Measurements from ENCODE around the gene TPRKB. TPM values are rescaled to one million over a fixed set of nuclear protein-coding genes. Genes with fewer than 3 reads are reported as not detected.

Gene TPRKB
- polyA plus RNA-seq, 1 donor (not counting 4 experiments of a cell fraction or from before 2014, with no cell fraction given) = 58.4 TPM

DNA sequence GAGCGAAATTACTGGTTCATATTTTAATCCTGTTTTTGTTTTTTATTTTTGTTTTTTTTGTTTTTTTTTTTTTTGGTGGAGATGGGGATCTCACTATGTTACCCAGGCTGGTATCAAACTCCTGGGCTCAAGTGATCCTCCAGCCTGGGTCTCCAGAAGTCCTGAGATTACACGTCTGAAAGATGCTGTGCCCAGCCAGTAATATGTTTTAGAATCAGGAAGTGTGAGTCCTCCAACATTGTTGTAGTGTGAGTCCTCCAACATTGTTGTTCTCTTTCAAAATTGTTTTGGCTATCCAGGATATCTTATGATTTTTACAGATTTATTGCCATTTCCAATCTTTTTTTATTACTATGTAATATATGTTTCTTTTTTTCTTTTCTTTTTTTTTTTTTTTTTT, 23.1 kb downstream of the TPRKB start:
- H3K36me3 ChIP-seq (ENCODE audit: control insufficient read depth in 2 of 2, extremely low read depth in 1 of 2, insufficient read depth in 2 of 2, low read length in 2 of 2) = no peaks in the 10 kb centered on the region
- DNase-seq (ENCODE audit: low read depth, low spot score) (no peak), FAIRE-seq (no peak)
- H3K9ac ChIP-seq (ENCODE audit: control insufficient read depth, extremely low read depth, insufficient read depth, low read length) = no peak overlapping the region
- H3K9me3 ChIP-seq (ENCODE audit: control insufficient read depth, low read depth, low read length) = no peaks in the 10 kb centered on the region
- H4K20me1 ChIP-seq (ENCODE audit: control insufficient read depth, extremely low read depth, insufficient read depth, low read length) = no peaks in the 10 kb centered on the region
- dilution Hi-C loops (cut with MboI; ENCODE audit: extremely low pct_ligation_motif_present, low sequenced_read_pairs) = no loop called here
- H3K79me2 ChIP-seq (ENCODE audit: control insufficient read depth, insufficient read depth, low read length) = no peaks in the 10 kb centered on the region
- no peak overlapping the region for H2AFZ ChIP-seq (ENCODE audit: control insufficient read depth, low read length)
- no peaks in the 10 kb centered on the region for H3K9me1 ChIP-seq (ENCODE audit: control insufficient read depth, extremely low read depth, insufficient read depth, low read length)
- H3K4me1 ChIP-seq (ENCODE audit: control insufficient read depth, extremely low read depth, insufficient read depth, low read length) = no peaks in the 10 kb centered on the region
- no peak overlapping the region for H3K27ac ChIP-seq (ENCODE audit: control insufficient read depth, insufficient read depth, low read length)
- no peak for TF ChIP-seq EZH2 (IDR thresholded peaks at IDR 0.05; ENCODE audit: low read length)
- TF ChIP-seq, protein P1, sequence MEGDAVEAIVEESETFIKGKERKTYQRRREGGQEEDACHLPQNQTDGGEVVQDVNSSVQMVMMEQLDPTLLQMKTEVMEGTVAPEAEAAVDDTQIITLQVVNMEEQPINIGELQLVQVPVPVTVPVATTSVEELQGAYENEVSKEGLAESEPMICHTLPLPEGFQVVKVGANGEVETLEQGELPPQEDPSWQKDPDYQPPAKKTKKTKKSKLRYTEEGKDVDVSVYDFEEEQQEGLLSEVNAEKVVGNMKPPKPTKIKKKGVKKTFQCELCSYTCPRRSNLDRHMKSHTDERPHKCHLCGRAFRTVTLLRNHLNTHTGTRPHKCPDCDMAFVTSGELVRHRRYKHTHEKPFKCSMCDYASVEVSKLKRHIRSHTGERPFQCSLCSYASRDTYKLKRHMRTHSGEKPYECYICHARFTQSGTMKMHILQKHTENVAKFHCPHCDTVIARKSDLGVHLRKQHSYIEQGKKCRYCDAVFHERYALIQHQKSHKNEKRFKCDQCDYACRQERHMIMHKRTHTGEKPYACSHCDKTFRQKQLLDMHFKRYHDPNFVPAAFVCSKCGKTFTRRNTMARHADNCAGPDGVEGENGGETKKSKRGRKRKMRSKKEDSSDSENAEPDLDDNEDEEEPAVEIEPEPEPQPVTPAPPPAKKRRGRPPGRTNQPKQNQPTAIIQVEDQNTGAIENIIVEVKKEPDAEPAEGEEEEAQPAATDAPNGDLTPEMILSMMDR (optimal IDR thresholded peaks at IDR 0.05 in 1 of 3, IDR thresholded peaks at IDR 0.05 in 1 of 3, conservative IDR thresholded peaks at IDR 0.05 in 1 of 3; ENCODE audit: extremely low read depth in 1 of 3, insufficient read depth in 2 of 3, low read length in 3 of 3) = no peak
- H3K27me3 ChIP-seq (ENCODE audit: control insufficient read depth, extremely low read depth, insufficient read depth, low read length) = peaks cover 10% of the 10 kb centered on the region
- H3K4me3 ChIP-seq (ENCODE audit: control insufficient read depth in 2 of 3, extremely low read depth in 1 of 3, insufficient read depth in 2 of 3, low read depth in 1 of 3, low read length in 3 of 3) = no peak overlapping the region
- no peak overlapping the region for H3K4me2 ChIP-seq (ENCODE audit: control insufficient read depth, extremely low read depth, insufficient read depth, low read depth, low read length)

DNA sequence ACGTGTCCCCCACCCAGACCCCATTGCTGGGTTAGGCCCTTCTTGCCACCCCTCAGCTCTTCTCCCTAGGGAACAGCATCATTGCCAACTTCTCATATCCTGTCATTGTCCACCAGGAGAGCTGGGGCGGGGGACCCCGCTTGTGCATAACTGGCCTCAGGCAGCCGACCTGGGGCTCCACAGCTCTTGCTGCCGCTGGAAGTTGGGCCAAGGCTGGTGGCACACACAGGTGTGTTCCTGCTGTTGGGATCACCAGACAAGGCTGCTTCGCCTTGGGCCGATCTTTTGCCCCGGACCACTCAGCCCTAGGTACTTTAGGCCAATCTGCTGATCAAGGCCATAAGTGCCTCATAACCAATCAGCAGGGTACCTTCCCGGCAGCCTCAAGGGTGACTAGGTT, 28.6 kb downstream of the TPRKB start:
- DNase-seq (ENCODE audit: low read depth, low spot score) = no peak
- no peaks in the 10 kb centered on the region for H3K4me1 ChIP-seq (ENCODE audit: control insufficient read depth, extremely low read depth, insufficient read depth, low read length)
- no peak overlapping the region for H3K9ac ChIP-seq (ENCODE audit: control insufficient read depth, extremely low read depth, insufficient read depth, low read length)
- H3K4me2 ChIP-seq (ENCODE audit: control insufficient read depth, extremely low read depth, insufficient read depth, low read depth, low read length) = no peak overlapping the region
- TF ChIP-seq, protein P1 (optimal IDR thresholded peaks at IDR 0.05 in 1 of 3, IDR thresholded peaks at IDR 0.05 in 1 of 3, conservative IDR thresholded peaks at IDR 0.05 in 1 of 3; ENCODE audit: extremely low read depth in 1 of 3, insufficient read depth in 2 of 3, low read length in 3 of 3) = no peak
- TF ChIP-seq EZH2 (IDR thresholded peaks at IDR 0.05; ENCODE audit: low read length) = no peak
- peaks cover 13% of the 10 kb centered on the region for H3K27me3 ChIP-seq (ENCODE audit: control insufficient read depth, extremely low read depth, insufficient read depth, low read length)
- H3K36me3 ChIP-seq (ENCODE audit: control insufficient read depth in 2 of 2, extremely low read depth in 1 of 2, insufficient read depth in 2 of 2, low read length in 2 of 2) = no peaks in the 10 kb centered on the region
- no peak overlapping the region for H3K4me3 ChIP-seq (ENCODE audit: control insufficient read depth in 2 of 3, extremely low read depth in 1 of 3, insufficient read depth in 2 of 3, low read depth in 1 of 3, low read length in 3 of 3)
- no peak for FAIRE-seq
- no peaks in the 10 kb centered on the region for H3K79me2 ChIP-seq (ENCODE audit: control insufficient read depth, insufficient read depth, low read length)
- dilution Hi-C loops (cut with MboI; ENCODE audit: extremely low pct_ligation_motif_present, low sequenced_read_pairs) = no loop called here
- no peaks in the 10 kb centered on the region for H3K9me1 ChIP-seq (ENCODE audit: control insufficient read depth, extremely low read depth, insufficient read depth, low read length)
- H4K20me1 ChIP-seq (ENCODE audit: control insufficient read depth, extremely low read depth, insufficient read depth, low read length) = no peaks in the 10 kb centered on the region
- H3K27ac ChIP-seq (ENCODE audit: control insufficient read depth, insufficient read depth, low read length) = no peak overlapping the region
- no peaks in the 10 kb centered on the region for H3K9me3 ChIP-seq (ENCODE audit: control insufficient read depth, low read depth, low read length)
- no peak overlapping the region for H2AFZ ChIP-seq (ENCODE audit: control insufficient read depth, low read length)
